Vagina (tissue), 2 donors: ENCODE measurements around the gene ZNF850. TPM values are rescaled to one million over a fixed set of nuclear protein-coding genes. Genes with fewer than 3 reads are reported as not detected.
"Not testable (repeated sequence)": the region's sequence is repeated elsewhere in the genome, so short reads cannot be mapped to it uniquely, and the experiment has no call there.

Experiments used
- DNase-seq, 2 donors: peaks; one replicate each; pipeline ENCODE4 v3.0.0-alpha.2; 2017; ENCODE audit errors: extremely low spot score in 2 of 2
- H3K27ac ChIP-seq: fragments of 200-600 bp; sonication (generic); one replicate; pipeline ENCODE4 v1.5.1; 2019
- H3K27me3 ChIP-seq: fragments of 200-600 bp; sonication (generic); one replicate; pipeline ENCODE4 v1.5.1; 2019
- H3K36me3 ChIP-seq, 2 donors: fragments of 200-600 bp; sonication (generic); one replicate each; pipeline ENCODE4 v1.5.1; 2017 to 2019
- H3K4me1 ChIP-seq: fragments of 200-600 bp; sonication (generic); one replicate; pipeline ENCODE4 v1.5.1; 2019
- H3K4me3 ChIP-seq, 2 donors: fragments of 200-600 bp; sonication (generic); 1 replicate in 1 of 2; 2 replicates in 1 of 2; pipeline ENCODE4 v1.5.1; 2016 to 2019
- H3K9me3 ChIP-seq: fragments of 200-600 bp; sonication (generic); one replicate; pipeline ENCODE4 v1.5.1; 2019
- POLR2A ChIP-seq, 2 donors: fragments of 450-650 bp; IDR thresholded peaks; one replicate each; pipeline ENCODE4 v1.6.1; 2017; ENCODE audit warnings: antibody characterized with exemption in 2 of 2, mild to moderate bottlenecking in 2 of 2, moderate library complexity in 2 of 2
- POLR2AphosphoS5 ChIP-seq, 2 donors: sonication (generic); formaldehyde crosslinking; IDR thresholded peaks; one replicate each; pipeline ENCODE4 v1.9.0; 2017; ENCODE audit warnings: antibody characterized with exemption in 2 of 2, mild to moderate bottlenecking in 2 of 2, low read depth in 1 of 2; ENCODE audit not compliant: insufficient read depth in 1 of 2
- intact Hi-C: fragments of 100-400 bp; cut with DNase I; formaldehyde crosslinking; loops from one replicate; pipeline ENCODE4 v1.15.1; 2023
- total RNA-seq: library from RNA; depleted of rRNA; stranded (reverse); fragments of >200 nt; gene quantifications from one replicate; pipeline ENCODE4 v1.2.3, GENCODE V29; 2016
- TF ChIP-seq, protein P1 (sequence below), 3 experiments: fragments of 450-650 bp in 2 of 3; fragments of 200-600 bp in 1 of 3; sonication (generic) in 1 of 3; IDR thresholded peaks; one replicate each; pipeline ENCODE4 v1.5.1; 2017 to 2019; ENCODE audit warnings: antibody characterized with exemption in 3 of 3, mild to moderate bottlenecking in 2 of 3, moderate library complexity in 2 of 3

ZNF850 gene
- total RNA-seq, 1 donor from 2014 or later, result 2.2 TPM

DNA sequence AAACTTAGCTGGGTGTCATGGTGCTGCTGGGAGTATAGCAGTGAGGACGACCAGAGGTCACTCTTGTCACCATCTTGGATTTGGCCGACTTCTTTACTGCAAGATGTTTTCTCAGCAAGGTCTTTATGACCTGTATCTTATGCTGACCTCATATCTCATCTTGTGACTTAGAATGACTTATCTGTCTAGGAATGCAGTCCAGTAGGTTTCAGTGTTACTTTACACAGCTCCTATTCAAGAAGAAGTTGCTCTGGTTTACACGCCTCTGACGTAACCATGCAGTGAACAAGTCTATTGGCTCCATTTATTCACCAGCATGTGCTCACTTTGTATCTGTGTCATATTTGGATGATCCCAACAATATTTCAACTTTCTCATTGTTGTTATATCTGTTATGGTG, 26.7 kb downstream of the ZNF850 start:
- no peak for DNase-seq
- Histone ChIP-seq H3K4me1 (no peaks in the 10 kb centered on the region), H3K27ac (no peak overlapping the region), H3K4me3 (no peak overlapping the region), H3K27me3 (no peaks in the 10 kb centered on the region), H3K36me3 (peaks cover 0 to 55% of the 10 kb centered on the region in 2 donors), H3K9me3 (peaks cover 90% of the 10 kb centered on the region)
- intact Hi-C loops, result loop anchor here (10.0 kb wide), 1 partner anchor 129 kb away; no protein-coding TSS in a partner anchor
- TF ChIP-seq, protein P1, sequence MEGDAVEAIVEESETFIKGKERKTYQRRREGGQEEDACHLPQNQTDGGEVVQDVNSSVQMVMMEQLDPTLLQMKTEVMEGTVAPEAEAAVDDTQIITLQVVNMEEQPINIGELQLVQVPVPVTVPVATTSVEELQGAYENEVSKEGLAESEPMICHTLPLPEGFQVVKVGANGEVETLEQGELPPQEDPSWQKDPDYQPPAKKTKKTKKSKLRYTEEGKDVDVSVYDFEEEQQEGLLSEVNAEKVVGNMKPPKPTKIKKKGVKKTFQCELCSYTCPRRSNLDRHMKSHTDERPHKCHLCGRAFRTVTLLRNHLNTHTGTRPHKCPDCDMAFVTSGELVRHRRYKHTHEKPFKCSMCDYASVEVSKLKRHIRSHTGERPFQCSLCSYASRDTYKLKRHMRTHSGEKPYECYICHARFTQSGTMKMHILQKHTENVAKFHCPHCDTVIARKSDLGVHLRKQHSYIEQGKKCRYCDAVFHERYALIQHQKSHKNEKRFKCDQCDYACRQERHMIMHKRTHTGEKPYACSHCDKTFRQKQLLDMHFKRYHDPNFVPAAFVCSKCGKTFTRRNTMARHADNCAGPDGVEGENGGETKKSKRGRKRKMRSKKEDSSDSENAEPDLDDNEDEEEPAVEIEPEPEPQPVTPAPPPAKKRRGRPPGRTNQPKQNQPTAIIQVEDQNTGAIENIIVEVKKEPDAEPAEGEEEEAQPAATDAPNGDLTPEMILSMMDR (IDR thresholded peaks at IDR 0.05), result no peak
- TF ChIP-seq POLR2AphosphoS5 (IDR thresholded peaks at IDR 0.05; ENCODE audit: insufficient read depth in 1 of 2, low read depth in 1 of 2) (no peak), POLR2A (IDR thresholded peaks at IDR 0.05) (no peak)

DNA sequence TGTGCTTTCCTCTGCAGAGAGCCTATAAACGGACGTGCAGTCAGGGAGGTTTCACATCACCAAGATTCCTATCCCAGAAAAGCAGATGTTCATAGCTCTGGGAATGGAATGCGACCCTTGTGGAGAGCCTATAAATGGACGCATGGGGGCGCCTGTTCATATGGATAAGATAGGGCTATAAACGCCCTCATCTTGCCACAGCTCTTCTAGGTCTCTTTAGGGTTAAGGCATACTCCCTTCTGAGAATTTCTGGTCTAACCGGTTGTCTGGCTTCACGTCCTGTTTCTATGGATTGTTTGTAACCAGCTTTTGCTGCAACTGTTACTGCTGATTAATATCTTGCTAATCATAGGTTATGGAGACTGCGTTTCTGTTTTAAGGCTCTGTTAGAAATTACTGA, 36.4 kb downstream of the ZNF850 start:
- DNase-seq, H3K27ac ChIP-seq, intact Hi-C loops, H3K4me1 ChIP-seq, H3K4me3 ChIP-seq, H3K27me3 ChIP-seq: not testable (repeated sequence)
- Histone ChIP-seq H3K9me3 (peaks cover 72% of the 10 kb centered on the region), H3K36me3 (peaks cover 0 to 23% of the 10 kb centered on the region in 2 donors)

DNA sequence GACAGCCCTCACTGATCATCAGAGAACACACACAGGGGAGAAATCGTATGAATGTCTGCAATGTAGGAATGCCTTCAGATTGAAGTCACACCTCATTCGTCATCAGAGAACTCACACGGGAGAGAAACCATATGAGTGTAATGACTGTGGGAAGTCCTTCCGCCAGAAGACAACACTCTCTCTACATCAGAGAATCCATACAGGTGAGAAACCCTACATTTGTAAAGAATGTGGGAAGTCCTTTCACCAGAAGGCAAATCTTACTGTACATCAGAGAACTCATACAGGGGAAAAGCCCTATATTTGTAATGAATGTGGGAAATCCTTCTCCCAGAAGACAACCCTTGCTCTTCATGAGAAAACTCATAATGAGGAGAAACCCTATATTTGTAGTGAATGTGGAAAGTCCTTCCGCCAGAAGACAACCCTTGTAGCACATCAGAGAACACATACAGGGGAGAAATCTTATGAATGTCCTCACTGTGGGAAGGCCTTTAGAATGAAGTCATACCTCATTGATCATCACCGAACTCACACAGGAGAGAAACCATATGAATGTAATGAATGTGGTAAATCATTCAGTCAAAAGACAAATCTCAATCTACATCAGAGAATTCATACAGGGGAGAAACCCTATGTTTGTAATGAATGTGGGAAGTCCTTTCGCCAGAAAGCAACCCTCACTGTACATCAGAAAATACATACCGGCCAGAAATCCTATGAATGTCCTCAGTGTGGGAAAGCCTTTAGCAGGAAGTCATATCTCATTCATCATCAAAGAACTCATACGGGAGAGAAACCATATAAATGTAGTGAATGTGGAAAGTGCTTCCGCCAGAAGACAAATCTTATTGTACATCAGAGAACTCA, 52.7 kb downstream of the ZNF850 start:
- peaks cover 9 to 90% of the 10 kb centered on the region in 2 donors for H3K36me3 ChIP-seq
- H3K4me3 ChIP-seq, result no peak overlapping the region
- peaks cover 86% of the 10 kb centered on the region for H3K9me3 ChIP-seq
- H3K27me3 ChIP-seq, result no peaks in the 10 kb centered on the region
- no peak for DNase-seq
- TF ChIP-seq POLR2AphosphoS5 (IDR thresholded peaks at IDR 0.05; ENCODE audit: insufficient read depth in 1 of 2, low read depth in 1 of 2) (no peak), POLR2A (IDR thresholded peaks at IDR 0.05) (no peak)
- TF ChIP-seq, protein P1 (IDR thresholded peaks at IDR 0.05), result no peak
- no peak overlapping the region for H3K27ac ChIP-seq
- intact Hi-C loops, result no loop called here
- no peaks in the 10 kb centered on the region for H3K4me1 ChIP-seq

DNA sequence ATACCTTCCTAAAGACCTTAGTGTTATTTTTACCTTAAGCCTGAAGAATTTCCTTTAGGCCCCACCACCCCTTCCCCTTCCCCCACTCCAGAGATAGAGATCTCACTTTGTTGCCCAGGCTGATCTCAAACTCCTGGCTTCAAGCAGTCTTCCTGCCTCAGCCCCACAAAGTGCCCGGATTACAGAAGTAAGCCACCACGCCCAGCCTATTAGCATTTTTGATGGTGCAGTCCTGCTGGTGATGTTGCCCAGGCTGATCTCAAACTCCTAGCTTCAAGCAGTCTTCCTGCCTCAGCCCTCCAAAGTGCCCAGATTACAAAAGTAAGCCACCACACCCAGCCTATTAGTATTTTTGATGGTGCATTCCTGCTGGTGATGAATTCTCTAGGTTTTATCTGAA, 63.2 kb downstream of the ZNF850 start:
- no peak for DNase-seq
- H3K27me3 ChIP-seq, result no peaks in the 10 kb centered on the region
- no peak overlapping the region for H3K27ac ChIP-seq
- H3K9me3 ChIP-seq, result peaks cover 82% of the 10 kb centered on the region
- peaks cover 21 to 78% of the 10 kb centered on the region in 2 donors for H3K36me3 ChIP-seq
- H3K4me1 ChIP-seq, result no peaks in the 10 kb centered on the region
- TF ChIP-seq, protein P1 (IDR thresholded peaks at IDR 0.05), result no peak
- H3K4me3 ChIP-seq, result no peak overlapping the region
- intact Hi-C loops, result no loop called here

DNA sequence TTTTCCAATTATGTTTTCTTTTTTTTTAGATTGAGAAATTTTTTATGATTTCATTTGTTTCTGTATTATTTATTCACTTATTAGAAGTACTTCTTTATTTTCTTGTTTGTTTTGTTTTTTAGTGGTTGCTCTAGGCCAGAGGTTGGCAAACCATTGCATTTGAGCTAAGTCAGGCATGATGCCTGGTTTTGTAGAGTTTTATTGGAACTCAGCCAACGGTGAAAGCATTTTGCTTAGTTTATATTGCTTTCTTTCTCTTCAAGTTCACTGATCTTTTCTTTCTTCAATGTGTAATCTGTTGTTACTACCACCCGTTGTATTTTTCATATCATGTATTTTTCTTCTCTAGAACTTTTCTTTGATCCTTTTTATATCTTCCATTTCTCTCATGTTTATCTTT, 65.5 kb downstream of the ZNF850 start:
- H3K36me3 ChIP-seq, result peaks cover 7 to 64% of the 10 kb centered on the region in 2 donors

More for the DNA sequence above, 65.5 kb downstream of the ZNF850 start:
- no peaks in the 10 kb centered on the region for H3K27me3 ChIP-seq
- no peak overlapping the region for H3K27ac ChIP-seq
- H3K4me3 ChIP-seq, result no peak overlapping the region
- peaks cover 72% of the 10 kb centered on the region for H3K9me3 ChIP-seq
- no peak for DNase-seq
- intact Hi-C loops, result no loop called here
- TF ChIP-seq, protein P1 (IDR thresholded peaks at IDR 0.05), result no peak
- TF ChIP-seq POLR2A (IDR thresholded peaks at IDR 0.05), result no peak
- TF ChIP-seq POLR2AphosphoS5 (IDR thresholded peaks at IDR 0.05; ENCODE audit: insufficient read depth in 1 of 2, low read depth in 1 of 2), result no peak
- no peaks in the 10 kb centered on the region for H3K4me1 ChIP-seq
